SK-N-SH (cell line): ENCODE results near the gene FGF18. TPM values are rescaled to one million over a fixed set of nuclear protein-coding genes. Genes with fewer than 3 reads are reported as not detected.

ENCODE experiments used
- CTCF ChIA-PET: fragments of 300-600, 350-600 bp; formaldehyde crosslinking; extraction: SDS; loops from one replicate; lab custom pipeline; 2021; lab: Yijun Ruan, JAX
- POLR2A ChIA-PET: fragments of 350-600 bp; sonication (Branson Sonifier 250); formaldehyde crosslinking; extraction: SDS; loops from one replicate; lab custom pipeline; 2020; ENCODE audit warnings: antibody characterized with exemption, inconsistent platforms; lab: Yijun Ruan, JAX
- DNase-seq: peaks from one replicate; pipeline ENCODE4 v3.0.0; 2012
- H2AFZ ChIP-seq: fragments of 200-600 bp; sonication (generic); 2 replicates; pipeline ENCODE4 v1.8.1; 2016; ENCODE audit warnings: antibody characterized with exemption, mild to moderate bottlenecking, low read depth
- H3F3A ChIP-seq: fragments of 200-600 bp; sonication (generic); replicated peaks from 2 replicates; pipeline ENCODE3; 2016; ENCODE audit warnings: antibody characterized with exemption, mild to moderate bottlenecking; ENCODE audit not compliant: insufficient read depth
- H3K27ac ChIP-seq, 2 experiments: fragments of 200-500 bp in 1 of 2; fragments of 200-600 bp in 1 of 2; sonication (Bioruptor generic) in 1 of 2; sonication (generic), shearing (Covaris generic) in 1 of 2; 2 replicates each; pipeline versions ENCODE4 v1.5.1 to v1.6.1; 2014 to 2016; ENCODE audit warnings: low read depth in 2 of 2, inconsistent platforms in 1 of 2, low read length in 1 of 2, mild to moderate bottlenecking in 1 of 2, mixed read lengths in 1 of 2
- H3K27me3 ChIP-seq: fragments of 200-600 bp; sonication (generic), shearing (Covaris generic); 2 replicates; pipeline ENCODE4 v1.6.1; 2016; ENCODE audit warnings: mixed run types; ENCODE audit not compliant: insufficient read depth
- H3K36me3 ChIP-seq, 2 experiments: fragments of 200-500 bp in 1 of 2; fragments of 200-600 bp in 1 of 2; sonication (Bioruptor generic) in 1 of 2; sonication (generic) in 1 of 2; replicated peaks in 1 of 2; 2 replicates each; pipeline versions ENCODE3 to v1.5.1; 2014 to 2016; ENCODE audit warnings: low read length in 1 of 2, mild to moderate bottlenecking in 1 of 2; ENCODE audit not compliant: insufficient read depth in 2 of 2, control insufficient read depth in 1 of 2
- H3K4me1 ChIP-seq, 2 experiments: fragments of 200-500 bp in 1 of 2; fragments of 200-600 bp in 1 of 2; sonication (Bioruptor generic) in 1 of 2; sonication (generic), shearing (Covaris generic) in 1 of 2; 2 replicates each; pipeline versions ENCODE4 v1.5.1 to v1.6.1; 2014 to 2016; ENCODE audit warnings: low read depth in 1 of 2, low read length in 1 of 2, mixed run types in 1 of 2; ENCODE audit not compliant: insufficient read depth in 2 of 2, control insufficient read depth in 1 of 2
- H3K4me2 ChIP-seq: fragments of 200-600 bp; sonication (generic), shearing (Covaris generic); 2 replicates; pipeline ENCODE4 v1.6.1; 2017; ENCODE audit warnings: mixed run types
- H3K4me3 ChIP-seq, 2 experiments: fragments of 200-500 bp in 1 of 2; fragments of 200-600 bp in 1 of 2; sonication (Bioruptor generic) in 1 of 2; sonication (generic), shearing (Covaris generic) in 1 of 2; 2 replicates each; pipeline versions ENCODE4 v1.5.1 to v1.8.1; 2014 to 2016; ENCODE audit warnings: low read depth in 2 of 2, inconsistent platforms in 1 of 2, low read length in 1 of 2, mild to moderate bottlenecking in 1 of 2, mixed read lengths in 1 of 2, moderate library complexity in 1 of 2
- H3K79me2 ChIP-seq: fragments of 200-600 bp; sonication (generic); 2 replicates; pipeline ENCODE4 v1.8.1; 2017; ENCODE audit warnings: mild to moderate bottlenecking; ENCODE audit not compliant: insufficient read depth
- H3K9ac ChIP-seq: fragments of 200-600 bp; sonication (generic); 2 replicates; pipeline ENCODE4 v1.6.1; 2017; ENCODE audit warnings: mixed run types
- H3K9me2 ChIP-seq: fragments of 200-600 bp; sonication (generic); 2 replicates; pipeline ENCODE4 v1.6.1; 2017; ENCODE audit warnings: mixed run types
- H3K9me3 ChIP-seq: fragments of 200-600 bp; sonication (generic); 2 replicates; pipeline ENCODE4 v1.6.1; 2017; ENCODE audit warnings: mixed run types, mild to moderate bottlenecking, moderate library complexity
- H4K20me1 ChIP-seq: fragments of 200-600 bp; sonication (generic); 2 replicates; pipeline ENCODE4 v1.6.1; 2017; ENCODE audit warnings: mild to moderate bottlenecking, mixed run types; ENCODE audit not compliant: insufficient read depth
- CHD2 ChIP-seq: fragments of 150-350 bp; IDR thresholded peaks from 2 replicates; pipeline ENCODE4 v1.6.1; 2018; ENCODE audit warnings: low read length; ENCODE audit not compliant: partially characterized antibody
- CTCF ChIP-seq: fragments of 200-600 bp; sonication (generic); IDR thresholded peaks from 2 replicates; pipeline ENCODE4 v1.6.1; 2017; ENCODE audit warnings: antibody characterized with exemption, mild to moderate bottlenecking, moderate library complexity
- ELF1 ChIP-seq: IDR thresholded peaks from 2 replicates; pipeline ENCODE4 v1.4.0; 2012
- EZH2phosphoT487 ChIP-seq: fragments of 200-600 bp; sonication (generic); IDR thresholded peaks from 2 replicates; pipeline ENCODE4 v1.6.1; 2017; ENCODE audit warnings: low read depth, mixed run types, mild to moderate bottlenecking, antibody characterized with exemption, moderate library complexity, borderline replicate concordance
- FOSL2 ChIP-seq: IDR thresholded peaks from 2 replicates; pipeline ENCODE4 v1.4.0; 2012; ENCODE audit warnings: low read depth, mild to moderate bottlenecking, moderate library complexity, borderline replicate concordance
- GABPA ChIP-seq: IDR thresholded peaks from 2 replicates; pipeline ENCODE4 v1.4.0; 2012; ENCODE audit warnings: low read depth, mild to moderate bottlenecking
- IRF3 ChIP-seq: fragments of 150-350 bp; IDR thresholded peaks from 2 replicates; pipeline ENCODE4 v1.6.1; 2016; ENCODE audit warnings: mild to moderate bottlenecking, low read depth, low read length
- POLR2AphosphoS5 ChIP-seq: IDR thresholded peaks from 2 replicates; pipeline ENCODE4 v1.6.1; 2012; ENCODE audit warnings: low read depth, low read length
- RAD21 ChIP-seq: IDR thresholded peaks from 2 replicates; pipeline ENCODE4 v1.6.1; 2012; ENCODE audit warnings: mild to moderate bottlenecking, low read length
- RCOR1 ChIP-seq: fragments of 150-350 bp; IDR thresholded peaks from 2 replicates; pipeline ENCODE4 v1.6.1; 2017; ENCODE audit warnings: antibody characterized with exemption, low read length
- REST ChIP-seq: IDR thresholded peaks from 2 replicates; pipeline ENCODE4 v1.6.1; 2012; ENCODE audit warnings: mild to moderate bottlenecking, low read depth, low read length, moderate library complexity
- RXRA ChIP-seq: IDR thresholded peaks from 2 replicates; pipeline ENCODE4 v1.4.0; 2012; ENCODE audit warnings: low read depth, mild to moderate bottlenecking, borderline replicate concordance
- SIN3A ChIP-seq: IDR thresholded peaks from 2 replicates; pipeline ENCODE4 v1.6.1; 2012; ENCODE audit warnings: low read depth, mild to moderate bottlenecking, low read length, moderate library complexity, borderline replicate concordance
- TAF1 ChIP-seq: IDR thresholded peaks from 2 replicates; pipeline ENCODE4 v1.6.1; 2012; ENCODE audit warnings: low read depth, mild to moderate bottlenecking, low read length, moderate library complexity, borderline replicate concordance
- TEAD4 ChIP-seq: IDR thresholded peaks from 2 replicates; pipeline ENCODE4 v1.4.0; 2012; ENCODE audit warnings: mild to moderate bottlenecking, borderline replicate concordance; ENCODE audit not compliant: insufficient read depth
- USF1 ChIP-seq: IDR thresholded peaks from 2 replicates; pipeline ENCODE4 v1.4.0; 2012; ENCODE audit warnings: low read depth, borderline replicate concordance
- YY1 ChIP-seq: IDR thresholded peaks from 2 replicates; pipeline ENCODE4 v1.4.0; 2012; ENCODE audit warnings: low read depth, mild to moderate bottlenecking
- WGBS: methylation state at CpG from one replicate; pipeline ENCODE4 v1.1.6; 2017; ENCODE audit warnings: low lambda C conversion rate; 5-methylcytosine and 5-hydroxymethylcytosine counted together
- polyA plus RNA-seq, 3 experiments: library from polyadenylated mRNA; depleted of rRNA; stranded (reverse); fragments of >200 nt; gene quantifications; 2 replicates each; pipeline ENCODE4 v1.2.3, GENCODE V29; 2012

Gene FGF18
- polyA plus RNA-seq, 1 of the 3 experiments (the other 2 are of a cell fraction), result 0.89 TPM

GRCh38 chr5:171445644-171446516 is 26.4 kb downstream of the FGF18 start:
- H3K9ac ChIP-seq, result no peak overlapping the region
- no peak overlapping the region for H2AFZ ChIP-seq
- no peaks in the 10 kb centered on the region for H3K27me3 ChIP-seq
- ChIA-PET CTCF (interaction anchor here (1.2 kb wide), 1 partner anchor 39 kb away, joined by 4 read pairs; no protein-coding TSS in a partner anchor), POLR2A (no interaction called here)
- no peaks in the 10 kb centered on the region for H3K36me3 ChIP-seq
- H3K4me2 ChIP-seq, result no peak overlapping the region
- no peak overlapping the region for H3K4me3 ChIP-seq
- TF ChIP-seq POLR2AphosphoS5 (no peak), GABPA (no peak), RXRA (no peak), IRF3 (no peak), RCOR1 (no peak), TAF1 (no peak), USF1 (no peak), CHD2 (no peak), EZH2phosphoT487 (no peak), FOSL2 (no peak), REST (no peak), YY1 (no peak), CTCF (no peak), TEAD4 (no peak), SIN3A (no peak), ELF1 (no peak), RAD21 (no peak)
- H3K9me2 ChIP-seq, result no peaks in the 10 kb centered on the region
- no peak for DNase-seq
- H3K79me2 ChIP-seq, result no peaks in the 10 kb centered on the region
- H3K4me1 ChIP-seq, result no peaks in the 10 kb centered on the region; a peak in 1 of 4 replicates
- WGBS, result 93% methylated on average over 14 of the region's 14 CpGs
- H3K9me3 ChIP-seq, result no peaks in the 10 kb centered on the region
- no peaks in the 10 kb centered on the region for H3F3A ChIP-seq
- no peak overlapping the region for H3K27ac ChIP-seq
- H4K20me1 ChIP-seq, result no peaks in the 10 kb centered on the region
